HG02678 (cell line): ENCODE measurements around the gene ACSM6.
A peak's percentile ranks its signal among the peaks of the same experiment; 100 is the strongest.

ENCODE experiments used
- ATAC-seq: cut with Tn5 transposase; IDR thresholded peaks from one replicate; pipeline ENCODE4 v1.9.1; 2021; ENCODE audit warnings: mild to moderate bottlenecking, moderate library complexity; ENCODE audit not compliant: unreplicated experiment

Gene ACSM6

DNA sequence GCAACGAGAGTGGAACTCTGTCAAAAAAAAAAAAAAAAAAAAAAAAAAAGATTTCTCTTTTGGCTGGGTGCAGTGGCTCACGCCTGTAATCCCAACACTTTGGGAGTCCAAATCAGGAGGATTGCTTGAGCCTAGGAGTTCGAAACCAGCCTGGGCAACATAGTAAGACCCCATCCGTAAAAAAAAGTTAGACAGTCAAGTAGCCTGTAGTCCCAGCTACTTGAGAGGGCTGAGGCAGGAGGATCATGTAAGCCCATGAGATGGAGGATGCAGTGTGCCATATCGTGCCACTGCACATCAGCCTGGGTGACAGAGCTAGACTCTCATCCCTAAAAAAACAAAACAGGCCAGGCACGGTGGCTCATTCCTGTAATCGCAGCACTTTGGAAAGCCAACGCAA lies 71.5 kb downstream of the ACSM6 start:
- no peak for ATAC-seq

DNA sequence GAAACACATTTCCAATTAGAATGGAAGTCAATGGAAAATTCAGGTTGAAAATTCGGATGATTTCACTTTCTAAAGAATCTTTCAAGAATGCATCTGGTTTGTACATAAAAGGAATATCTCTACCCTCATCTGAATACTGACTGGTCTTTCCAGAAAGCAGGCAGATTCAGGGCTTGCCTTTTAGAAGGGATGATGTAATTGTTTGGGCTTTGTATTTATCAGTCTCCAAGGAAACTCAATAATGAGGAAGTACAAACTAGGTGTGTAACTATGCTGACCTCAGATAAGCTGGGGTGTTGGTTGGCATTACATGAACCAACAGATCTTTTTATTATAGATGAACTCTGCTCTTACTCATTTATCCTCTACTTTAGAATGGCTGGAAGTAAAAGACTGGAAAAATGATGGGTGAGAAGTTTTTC lies 72.6 kb downstream of the ACSM6 start:
- peak; percentile 81 for ATAC-seq

DNA sequence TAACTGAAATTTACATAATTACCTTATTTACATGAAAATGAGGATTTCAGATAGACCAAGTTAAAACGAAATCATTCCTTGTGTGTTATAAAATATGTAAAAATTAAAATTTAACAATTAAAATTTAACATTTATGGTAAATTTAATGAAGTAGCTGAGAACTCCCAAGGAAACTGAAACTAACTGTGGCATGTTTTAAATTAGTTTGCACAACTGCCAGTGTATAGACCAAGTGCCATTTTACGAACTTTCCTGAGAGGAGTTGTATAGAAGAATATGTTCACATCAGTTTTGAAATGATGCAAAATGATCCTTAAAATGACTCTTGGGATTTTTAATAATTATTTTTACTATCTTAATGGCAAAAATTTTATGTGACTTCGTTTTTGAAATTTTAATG lies 73.2 kb downstream of the ACSM6 start:
- no peak for ATAC-seq

DNA sequence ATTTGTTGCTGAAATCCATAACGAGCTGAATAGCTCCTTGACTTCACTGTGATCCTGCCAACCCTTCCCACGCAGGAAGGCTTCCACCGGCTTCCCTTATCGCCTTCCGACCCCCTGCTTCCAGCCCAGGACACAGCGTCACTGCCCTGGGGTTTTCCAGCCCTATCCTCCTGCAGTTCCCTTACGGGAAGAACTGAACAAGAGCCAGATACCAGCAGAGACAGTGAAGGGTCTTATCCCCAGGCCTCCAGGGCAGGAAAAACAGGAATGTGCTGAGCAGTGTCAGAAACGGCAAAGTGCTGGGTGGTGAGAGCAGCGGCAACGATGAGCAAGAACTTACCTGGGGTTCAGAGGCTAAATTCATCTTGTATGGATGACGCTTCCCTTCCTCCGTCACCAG lies 74.4 kb downstream of the ACSM6 start:
- no peak for ATAC-seq

DNA sequence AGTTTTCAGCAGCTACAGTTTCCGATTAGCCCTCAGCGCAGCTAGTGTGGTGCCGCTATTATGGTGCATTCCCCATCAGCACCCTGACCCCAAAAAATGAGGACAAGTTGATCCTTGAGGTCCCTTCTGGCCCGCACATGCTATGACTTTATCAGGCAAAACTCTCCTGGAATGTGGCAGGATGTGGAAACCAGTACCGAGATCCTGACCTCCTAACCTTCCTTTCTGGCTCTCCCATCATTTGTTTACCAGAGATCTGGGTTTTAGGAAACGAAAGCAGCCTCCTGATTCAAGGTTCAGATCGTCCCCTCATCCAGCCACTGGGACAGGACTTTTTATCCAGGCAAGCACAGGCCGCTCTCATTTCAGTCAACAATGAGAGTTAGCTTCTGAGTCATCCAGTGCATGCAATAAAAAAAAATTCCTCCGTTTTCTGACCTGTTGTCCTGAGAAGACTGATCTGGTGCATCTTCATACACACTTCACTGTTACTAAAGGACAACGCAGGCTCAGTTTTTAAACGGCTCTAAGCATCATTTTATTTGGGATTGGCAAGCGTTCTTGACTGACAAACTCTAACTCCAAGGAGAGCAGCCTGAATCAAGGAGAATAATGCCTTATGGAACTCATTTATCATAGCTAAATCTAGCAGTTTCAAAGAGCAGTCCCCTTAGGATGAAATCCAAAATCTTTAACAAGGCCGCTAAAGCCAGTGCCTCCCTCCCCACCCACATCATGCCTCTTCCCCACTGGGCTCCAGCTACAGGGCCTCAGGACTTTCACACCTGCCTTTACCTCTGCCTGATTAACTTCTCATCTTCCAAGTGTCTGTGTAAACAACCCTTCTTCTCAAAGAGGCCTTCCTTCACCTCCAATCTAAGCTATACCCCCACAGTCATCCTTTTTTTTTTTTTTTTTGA lies 79.6 kb downstream of the ACSM6 start:
- ATAC-seq, result no peak

DNA sequence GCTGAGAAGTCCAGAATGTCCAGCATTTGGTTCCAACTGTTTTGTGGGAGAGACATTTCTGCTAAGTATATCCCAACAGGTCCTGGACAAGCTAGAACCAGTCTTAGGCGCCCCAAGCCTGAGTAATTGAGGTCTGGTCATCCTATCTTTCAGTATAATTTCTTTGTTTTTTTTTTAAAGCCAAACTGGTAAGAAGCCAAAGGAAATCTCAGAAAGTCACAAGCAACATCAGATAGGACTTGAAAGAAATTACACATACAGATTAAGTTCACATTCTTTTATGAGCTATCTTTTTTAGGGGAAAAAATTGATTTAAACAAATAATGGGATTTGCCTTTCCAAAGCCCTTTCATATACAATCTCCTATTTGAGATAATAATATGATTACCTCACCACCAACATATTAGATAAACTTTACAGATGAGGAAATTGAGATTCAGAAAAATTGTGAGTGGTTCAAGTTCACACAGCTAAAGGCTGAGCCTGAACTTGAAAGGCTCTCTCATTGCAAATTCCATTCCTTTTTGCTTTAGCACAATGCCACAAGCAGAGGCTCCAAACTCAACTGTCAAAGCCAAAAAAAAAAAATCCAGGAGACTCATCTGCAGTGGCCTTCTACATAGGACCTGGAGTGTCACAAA lies 81.8 kb downstream of the ACSM6 start:
- ATAC-seq, result no peak

DNA sequence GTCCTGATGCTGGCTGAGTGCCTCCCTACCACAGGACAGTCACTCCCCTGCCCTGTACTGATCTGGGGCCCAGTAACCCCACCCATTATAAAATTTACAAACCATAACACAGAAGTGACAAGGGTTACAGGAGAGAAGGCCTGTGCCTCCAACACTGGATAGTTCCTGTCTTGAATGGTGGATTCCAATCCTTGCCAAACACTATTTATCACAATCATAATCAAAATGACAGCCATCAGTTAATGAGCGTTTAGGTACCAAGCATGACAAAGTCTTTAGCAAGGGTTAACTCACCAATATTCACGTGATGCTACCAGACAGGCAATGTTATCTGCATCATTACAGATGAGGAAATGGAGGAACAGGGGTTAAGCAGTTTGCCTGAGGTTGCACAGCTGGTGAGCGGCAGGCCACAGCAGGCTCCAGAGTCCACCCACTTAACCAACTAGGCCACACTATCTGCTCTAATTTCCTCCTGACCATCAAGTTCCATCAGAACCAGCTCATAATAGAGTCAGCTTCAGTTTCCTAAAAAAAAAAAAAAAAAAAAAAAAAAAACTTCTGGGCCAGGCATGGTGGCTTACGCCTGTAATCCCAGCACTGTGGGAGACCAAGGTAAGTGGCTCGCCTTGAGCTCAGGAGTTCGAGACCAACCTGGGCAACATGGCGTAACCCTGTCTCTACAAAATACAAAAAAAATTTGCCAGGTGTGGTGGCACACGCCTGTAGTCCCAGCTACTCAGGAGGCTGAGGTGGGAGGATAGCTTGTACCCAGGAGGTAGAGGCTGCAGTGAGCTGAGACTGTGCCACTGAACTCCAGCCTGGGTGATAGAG lies 82.5 kb downstream of the ACSM6 start:
- no peak for ATAC-seq

DNA sequence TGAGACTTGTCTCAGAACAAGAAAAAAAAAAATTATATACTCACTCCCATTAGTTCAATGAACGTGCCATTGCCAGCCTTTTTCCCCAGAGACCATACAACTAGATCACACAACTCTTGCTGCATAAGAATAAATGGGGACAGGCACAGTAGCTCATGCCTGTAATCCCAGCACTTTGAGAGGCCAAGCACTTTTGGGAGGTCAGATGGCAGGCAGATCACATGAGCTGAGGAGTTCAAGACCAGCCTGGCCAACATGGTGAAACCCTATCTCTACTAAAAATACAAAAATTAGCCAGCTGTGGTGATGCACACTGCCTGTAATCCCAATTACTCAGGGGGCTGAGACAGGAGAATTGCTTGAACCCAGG lies 83.1 kb downstream of the ACSM6 start:
- no peak for ATAC-seq

DNA sequence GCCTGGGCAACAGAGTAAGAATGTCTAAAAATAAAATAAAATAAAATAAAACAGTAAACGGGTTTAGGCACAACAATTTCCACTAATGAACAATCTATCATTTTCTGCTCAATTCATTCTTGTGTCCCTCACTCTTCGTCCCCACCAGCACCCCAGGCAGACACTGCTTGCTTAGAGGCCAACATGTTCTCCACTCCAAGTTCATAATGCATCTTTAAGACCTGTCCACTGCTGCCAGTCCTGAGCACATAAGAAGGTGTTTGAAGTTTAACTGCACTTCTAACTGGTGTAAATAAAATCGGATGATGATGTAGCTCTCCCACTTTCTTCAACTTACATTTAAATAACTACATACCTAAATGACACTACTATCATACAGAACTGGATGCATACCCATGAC lies 83.6 kb downstream of the ACSM6 start:
- no peak for ATAC-seq
